HuH-7.5 (cell line): ENCODE measurements around the gene CC2D2A.

Experiments
- DNase-seq: peaks from one replicate; pipeline ENCODE4 v3.0.0; 2011; ENCODE audit warnings: low spot score

The CC2D2A gene

DNA sequence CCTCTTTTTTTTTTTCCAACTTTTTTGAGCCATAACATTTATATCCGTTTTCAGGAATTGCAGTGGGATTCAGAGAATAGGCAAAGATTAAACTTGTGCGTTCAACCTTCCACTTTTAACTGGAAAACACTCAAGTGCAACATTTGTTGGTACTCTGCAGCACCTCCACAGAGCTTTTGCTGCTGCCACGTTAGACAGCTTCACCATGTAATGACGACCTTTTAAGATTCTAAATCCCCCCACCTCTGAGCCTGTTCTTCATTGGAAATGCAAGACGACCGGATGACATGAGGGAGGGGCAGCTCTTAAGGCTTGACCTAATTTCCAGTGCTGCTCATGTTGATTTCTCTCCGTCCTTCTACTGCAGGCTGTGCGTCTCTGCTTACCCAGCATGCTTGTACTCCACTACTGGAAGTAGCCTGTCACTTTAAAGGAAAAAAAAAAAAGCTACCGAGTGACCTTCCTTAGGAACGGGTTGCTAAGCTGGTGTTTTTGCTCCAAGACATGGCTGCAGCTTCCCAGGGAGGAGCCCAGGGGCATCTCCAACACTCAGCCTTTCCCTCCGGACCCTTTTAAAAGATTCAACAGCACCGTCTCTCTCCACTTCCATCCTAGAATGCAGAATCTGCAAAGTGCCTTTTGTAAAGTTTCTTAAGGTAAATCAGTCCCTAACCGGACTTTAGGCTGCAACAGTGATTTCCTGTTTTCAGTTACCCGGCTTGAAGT, at the start of gene CC2D2A:
Gene CC2D2A, plus strand, starts transcription at position 481 of the 726 bp plus-strand sequence. CDS start 6,051 bp downstream, outside the sequence.
- no peak for DNase-seq

DNA sequence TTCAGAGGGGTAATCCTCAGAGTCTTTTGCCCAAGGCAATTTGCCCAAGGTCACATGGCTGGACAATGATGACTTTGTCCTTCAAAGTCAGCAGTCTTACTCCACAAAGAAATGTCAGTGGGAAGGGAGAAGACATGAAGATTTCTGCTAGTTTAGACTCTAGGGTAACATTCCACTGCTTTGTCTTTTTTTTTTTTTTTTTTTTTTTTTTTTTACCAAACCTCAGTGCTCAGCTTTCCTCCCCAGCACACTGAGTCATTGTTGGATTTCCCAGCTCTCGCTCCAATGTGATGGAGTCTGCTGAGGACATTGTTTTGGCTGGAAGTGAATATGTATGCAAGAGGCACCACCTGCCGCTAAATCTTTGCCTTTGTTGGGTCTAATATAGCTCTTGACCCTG, 49.0 kb upstream of the CC2D2A start:
- DNase-seq = no peak

DNA sequence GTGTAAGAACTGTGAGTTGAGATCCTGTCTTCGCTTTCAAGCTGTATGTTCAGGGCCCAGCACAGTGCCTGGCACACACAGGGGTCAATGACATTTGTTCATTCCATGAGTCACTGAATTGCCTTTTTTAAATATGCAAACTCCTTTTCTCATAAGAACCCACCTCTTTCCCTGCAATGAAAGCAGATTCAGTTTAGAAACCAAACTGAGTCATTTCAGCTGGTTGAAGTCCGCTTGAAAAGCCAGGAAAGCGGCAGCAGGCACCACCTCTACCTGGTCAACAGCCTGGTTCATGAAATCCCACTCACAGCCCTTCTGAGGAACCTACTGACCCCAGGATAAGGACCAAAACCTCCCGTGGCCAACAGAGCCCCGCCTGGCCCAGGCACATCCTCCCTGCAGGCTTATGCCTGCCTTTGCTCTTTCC, 46.4 kb upstream of the CC2D2A start:
- DNase-seq = no peak

DNA sequence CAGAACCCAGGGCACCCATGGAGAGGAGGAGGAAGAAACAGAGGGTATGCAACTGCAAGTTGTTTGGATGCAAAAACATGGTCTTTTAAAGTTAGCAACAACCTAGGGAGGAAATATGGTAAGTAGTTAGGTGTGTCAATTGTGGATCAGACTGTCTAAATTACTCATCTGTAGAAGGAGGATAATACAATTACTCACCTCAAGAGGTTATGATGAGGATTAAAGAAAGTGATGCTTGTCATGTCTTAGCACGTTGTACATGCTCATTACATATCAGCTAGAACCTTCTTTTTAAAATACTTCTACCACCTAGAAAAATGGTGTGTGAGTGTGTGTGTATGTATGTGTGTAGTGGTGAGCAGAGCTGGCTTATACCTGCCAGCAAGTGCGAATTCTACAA, 44.2 kb upstream of the CC2D2A start:
- DNase-seq = no peak

DNA sequence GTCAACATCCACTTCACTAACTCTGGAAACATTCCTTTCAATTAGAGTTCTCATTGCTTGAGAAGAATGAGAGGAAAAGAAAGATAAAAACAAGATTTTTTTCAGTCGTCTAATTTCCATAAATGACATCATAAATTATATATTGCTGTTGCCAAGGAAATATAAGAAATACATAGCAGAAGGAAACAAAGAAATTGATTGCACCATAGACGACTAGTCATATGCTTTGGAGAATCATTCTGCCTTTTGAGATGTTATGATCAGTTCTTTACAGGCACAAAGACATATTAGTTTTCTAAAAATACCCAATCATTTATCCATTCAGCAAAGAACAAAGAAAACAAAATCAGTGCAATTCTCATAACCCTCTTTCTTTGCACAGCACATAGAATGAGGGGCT, 42.5 kb upstream of the CC2D2A start:
- no peak for DNase-seq

DNA sequence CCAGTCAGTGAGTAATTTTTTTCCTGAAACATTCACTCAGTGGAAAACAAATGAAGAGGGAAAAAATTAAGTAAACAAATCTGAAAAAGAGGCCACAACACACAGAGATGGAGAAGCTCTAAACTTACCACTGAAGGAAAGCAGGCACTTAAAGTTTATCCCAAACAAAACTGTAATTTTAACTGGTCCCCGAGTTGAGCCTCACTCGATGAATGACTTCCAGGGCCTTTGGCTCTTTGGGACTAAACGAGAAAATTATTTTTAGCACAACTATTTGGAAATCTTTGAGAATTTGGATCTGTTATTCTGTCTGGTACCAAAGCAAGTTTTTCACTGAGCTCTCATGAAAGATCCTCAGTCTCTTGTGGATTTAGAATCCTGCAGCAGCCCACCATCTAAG, 42.0 kb upstream of the CC2D2A start, which contains the start of gene C1QTNF7:
Gene C1QTNF7, plus strand, starts transcription at position 333 of the 400 bp plus-strand sequence. CDS start 7,711 bp downstream, outside the sequence.
- DNase-seq = no peak

DNA sequence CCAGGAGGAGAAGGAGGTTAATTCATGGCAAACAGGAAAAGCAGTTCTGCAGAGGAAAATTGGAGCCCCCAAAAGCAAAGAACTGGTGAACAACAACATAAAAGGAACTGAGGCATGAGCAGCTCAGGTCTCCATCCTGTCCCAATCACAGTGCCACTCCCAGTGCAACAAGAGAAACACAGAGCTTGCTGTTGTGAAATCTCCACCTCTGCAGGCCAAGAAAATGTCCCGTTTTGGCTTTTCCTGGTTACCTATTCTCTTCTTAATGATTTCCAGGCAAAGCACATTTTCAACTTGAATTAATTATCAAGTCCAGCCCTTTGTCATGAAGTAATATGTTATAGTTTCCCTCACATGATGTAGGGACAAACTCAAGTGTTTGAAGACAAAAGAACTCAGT, 41.1 kb upstream of the CC2D2A start:
- no peak for DNase-seq

DNA sequence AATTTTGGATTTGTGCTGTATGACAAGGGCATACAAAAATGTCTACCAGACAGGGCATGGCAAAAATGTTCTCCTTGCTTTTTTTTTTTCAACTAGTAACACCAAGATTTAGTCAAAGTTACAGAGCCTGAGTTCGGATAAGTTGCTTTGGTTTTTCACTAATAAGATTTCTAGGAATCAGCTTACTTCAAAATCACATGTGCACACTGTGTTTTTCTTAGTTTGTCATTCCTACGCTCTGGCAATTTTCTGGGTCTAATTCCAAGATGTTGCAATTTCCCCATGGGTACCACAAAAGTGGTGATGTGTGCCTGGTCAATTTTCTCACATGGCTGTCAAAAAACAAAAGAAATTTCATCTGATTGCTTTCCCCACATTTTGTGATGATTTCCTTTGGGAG, 35.6 kb upstream of the CC2D2A start:
- no peak for DNase-seq

DNA sequence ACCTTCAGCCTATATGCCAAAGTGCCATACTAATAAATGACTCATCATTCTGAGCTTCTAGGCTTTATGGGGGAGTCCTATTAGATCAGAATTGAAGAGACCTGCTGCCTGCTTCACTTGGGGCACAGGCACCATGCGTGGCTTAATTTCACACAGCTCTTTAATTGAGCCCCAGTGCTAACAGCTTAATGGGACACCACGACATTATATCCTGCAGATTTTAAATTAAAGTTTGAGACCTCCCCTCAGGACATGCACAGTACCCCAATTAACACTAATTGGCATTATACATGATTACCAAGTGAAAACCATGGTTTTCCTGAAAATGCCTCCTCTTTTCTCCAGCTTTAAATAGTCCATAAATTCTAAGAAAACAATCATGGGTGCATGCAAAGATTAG, 35.0 kb upstream of the CC2D2A start:
- no peak for DNase-seq

DNA sequence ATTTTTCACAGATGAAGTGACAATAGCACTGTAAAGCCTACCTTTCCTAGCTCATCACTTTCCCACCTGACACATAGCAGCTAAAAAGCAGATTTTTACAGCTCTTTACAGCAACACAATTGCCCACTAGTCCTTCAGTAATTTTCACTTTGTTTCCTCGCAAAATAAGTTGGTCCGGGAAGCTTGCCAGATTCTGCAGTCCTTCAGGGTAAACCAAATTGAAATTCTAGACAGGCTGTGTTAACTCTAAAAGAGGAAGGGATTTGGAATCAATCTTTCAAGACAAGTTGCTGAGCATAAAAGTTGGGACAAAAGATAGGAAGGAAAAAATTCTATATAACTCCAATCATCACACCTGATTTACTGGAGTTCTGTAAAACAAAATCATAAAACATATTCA, 33.2 kb upstream of the CC2D2A start:
- no peak for DNase-seq

DNA sequence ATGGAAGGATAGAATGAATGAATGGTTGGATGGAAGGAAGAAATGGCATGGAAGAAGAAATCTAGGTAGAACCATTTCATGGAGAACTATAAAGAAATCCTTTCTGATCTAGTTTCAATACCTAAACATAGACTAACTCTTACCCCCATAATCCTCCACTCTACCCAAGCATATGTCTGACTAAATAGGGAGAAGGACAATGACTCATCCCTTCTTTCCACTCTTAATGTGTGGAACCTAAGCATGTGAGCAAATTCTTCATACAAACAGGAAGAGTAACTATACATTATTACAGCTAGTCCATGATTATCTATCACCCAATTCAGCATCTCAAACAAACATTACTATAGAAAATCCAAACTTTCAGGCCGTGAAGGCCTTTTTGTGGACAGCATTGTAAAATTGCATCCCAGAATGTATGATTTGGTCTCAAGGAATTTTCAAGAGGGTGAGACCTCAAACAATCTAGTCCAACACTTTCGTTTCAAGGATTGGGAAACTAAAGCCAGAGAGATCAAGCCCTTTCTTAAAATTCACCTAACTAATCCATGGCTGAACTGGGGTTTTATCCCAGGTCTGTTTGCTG, 30.6 kb upstream of the CC2D2A start:
- no peak for DNase-seq

DNA sequence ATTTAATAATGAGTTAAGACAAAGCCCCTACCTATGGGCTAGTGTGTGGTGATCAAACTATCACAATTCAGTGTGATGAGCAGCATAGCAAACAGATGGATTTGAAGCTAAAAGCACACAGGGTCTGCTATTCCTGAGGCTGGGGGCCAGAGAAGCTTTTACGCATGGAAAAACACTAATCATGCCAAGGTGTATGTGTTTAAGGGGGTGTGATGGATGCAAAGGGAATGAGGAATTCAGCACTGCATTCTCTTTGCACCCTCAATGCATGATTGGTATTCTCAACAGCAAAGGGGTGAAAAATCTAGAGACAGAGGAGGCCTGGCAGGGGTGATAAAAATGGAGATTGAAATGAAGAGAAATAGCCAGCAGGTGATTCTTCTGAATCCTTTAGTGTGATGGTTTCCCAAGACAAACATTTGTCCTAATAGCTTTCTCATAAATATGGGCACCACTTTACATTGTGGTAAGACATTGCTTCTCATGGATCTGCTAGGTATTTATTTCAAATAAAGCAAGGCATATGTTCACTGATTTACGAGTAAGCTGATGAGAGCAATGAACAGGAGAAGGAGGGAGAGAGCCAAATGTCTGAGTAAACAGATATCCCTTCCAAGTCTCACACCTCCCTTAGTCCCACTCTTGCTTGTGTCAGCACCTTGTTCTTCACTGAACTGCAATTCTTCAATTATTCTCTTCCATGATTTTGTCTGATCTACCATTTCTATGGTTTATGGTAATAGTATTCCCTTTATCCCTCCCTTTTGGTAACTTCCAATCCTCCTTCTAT, 26.1 kb upstream of the CC2D2A start:
- no peak for DNase-seq

DNA sequence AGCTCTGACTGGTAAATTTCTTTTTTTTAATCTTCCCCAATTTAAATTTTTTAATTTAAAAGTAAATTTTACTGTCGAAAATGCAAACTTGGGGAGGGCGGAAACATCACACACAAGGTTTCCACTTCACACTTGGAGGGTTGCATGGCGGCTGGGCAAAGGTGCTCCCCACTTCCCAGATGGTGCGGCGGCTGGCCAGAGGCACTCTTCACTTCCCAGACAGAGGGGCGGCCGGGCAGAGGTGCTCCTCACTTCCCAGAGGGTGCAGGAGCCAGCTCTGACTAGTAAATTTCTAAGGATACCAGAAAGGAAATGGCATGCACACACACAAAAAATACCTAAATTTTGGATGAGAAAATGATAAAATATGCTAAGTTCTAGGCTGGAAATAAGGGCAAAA, 25.4 kb upstream of the CC2D2A start:
- DNase-seq = no peak

DNA sequence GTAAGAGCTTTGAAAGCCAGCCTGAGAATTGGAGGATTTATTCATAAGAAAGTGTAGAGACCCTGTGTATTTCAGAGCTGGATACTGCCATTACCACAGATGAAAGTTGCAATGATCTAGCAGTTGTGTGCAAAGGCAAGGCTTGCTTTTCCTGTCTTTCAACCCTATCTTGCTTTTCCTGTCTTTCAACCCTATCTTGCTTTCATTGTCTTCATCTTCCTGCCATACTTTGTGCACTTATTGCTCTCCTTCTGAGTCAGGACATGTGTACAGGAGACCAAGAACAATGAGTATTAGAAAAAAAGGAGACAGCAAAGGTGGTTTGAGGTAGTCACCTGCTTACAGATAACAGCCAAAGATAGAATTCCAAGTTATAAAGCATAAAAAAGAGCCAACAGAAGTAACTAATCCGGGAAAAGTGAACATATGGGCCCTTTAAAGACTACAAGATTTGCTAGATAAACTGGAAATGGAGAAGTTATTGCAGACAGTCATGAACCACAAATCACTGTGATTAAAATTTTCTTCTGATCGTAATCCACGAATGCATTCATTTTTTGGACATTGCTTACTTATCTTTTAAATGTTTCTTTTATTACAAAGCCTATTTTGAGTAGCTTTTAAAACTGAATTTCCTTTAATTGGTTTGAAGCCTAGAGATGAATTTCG, 24.7 kb upstream of the CC2D2A start:
- no peak for DNase-seq

DNA sequence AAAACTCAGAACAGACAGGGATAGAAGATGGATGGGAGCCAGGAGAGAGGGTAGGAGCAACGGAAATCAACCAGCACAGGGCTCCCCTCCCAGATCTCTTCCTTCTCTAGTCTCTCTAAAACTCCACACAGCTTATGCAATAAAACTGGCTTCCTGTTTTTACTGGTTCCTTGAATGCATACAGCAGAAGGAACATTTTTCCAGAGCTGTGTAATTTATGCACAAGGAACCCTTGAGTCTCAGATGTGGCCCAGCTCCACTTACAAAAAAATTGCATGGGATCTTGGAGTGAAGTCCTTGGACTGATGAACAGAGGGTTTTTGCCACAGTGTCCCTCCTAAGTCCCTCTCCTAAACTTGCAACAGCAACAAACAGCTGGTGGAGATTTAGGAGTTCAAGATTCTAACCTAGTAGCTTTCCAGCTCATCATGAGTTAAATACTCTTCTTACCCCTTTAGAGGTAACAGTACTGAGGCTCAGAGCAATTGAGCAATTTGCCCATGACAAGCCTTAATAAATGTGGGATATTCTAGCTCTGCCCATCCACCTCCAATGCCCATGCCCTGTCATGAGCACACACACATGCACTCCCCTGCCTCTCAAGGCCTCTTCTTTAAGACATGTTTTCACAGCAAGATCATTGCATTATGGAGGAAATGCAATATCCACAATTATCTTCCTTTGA, 18.4 kb upstream of the CC2D2A start:
- DNase-seq = no peak

DNA sequence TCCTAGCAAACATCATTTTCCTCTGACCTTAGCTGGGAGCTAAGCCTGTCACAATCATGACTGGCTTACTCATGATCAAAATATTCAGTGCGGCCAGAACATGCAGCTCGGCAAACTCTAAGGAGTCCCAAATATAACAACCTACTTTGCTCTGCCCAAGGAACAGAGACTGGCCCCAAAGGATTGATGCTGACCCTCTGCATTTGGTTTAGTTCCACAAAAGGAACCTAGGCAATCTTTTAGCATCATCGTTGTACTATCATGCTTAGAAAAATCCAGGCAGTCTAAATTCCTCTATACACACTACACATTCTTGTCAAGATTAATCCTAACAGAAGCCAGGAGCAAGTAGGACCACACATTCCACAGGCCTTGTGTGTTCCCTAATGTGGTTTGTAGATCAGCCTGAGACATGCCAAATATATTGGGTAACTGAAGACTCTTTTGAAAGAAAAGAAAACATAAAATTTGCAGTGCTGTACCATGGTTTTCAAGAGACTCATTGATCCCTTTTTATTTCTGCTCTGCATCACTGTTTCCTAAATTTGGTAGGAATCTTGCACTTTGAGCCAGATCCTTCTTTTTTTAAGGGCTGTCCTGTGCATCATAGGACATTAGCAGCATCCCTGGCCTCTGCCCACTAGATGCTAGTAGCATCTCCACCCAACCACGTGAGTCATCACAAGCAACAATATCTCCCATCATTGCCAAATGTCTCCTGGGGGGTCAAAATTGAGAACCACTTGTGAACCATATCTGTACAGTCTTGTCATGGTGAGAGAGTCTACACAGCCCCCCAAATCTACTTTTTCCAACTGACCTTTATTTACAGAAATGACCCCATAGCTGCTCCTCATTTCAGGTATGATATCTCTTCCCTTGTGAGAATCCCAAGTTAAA, 17.6 kb upstream of the CC2D2A start:
- DNase-seq = no peak

DNA sequence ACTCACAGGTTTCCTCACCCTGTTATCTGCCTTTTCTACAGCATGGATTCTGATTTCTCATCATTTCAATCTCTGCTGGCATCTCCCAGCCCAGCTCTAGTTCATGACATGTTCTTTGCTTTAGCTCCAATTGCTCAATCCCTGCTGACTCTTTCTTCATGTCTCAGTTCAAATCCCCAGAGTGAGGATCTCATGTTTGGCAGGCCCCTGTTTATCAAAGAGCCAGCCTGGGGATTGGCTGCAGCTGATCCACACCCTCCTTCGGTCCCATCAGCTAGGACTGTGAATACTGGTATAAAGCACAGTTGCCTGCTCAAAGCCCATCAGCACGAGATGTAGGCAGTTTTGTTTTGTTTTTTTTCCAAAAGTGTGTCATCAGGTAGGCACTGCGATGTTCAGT, 14.4 kb upstream of the CC2D2A start:
- DNase-seq = no peak

DNA sequence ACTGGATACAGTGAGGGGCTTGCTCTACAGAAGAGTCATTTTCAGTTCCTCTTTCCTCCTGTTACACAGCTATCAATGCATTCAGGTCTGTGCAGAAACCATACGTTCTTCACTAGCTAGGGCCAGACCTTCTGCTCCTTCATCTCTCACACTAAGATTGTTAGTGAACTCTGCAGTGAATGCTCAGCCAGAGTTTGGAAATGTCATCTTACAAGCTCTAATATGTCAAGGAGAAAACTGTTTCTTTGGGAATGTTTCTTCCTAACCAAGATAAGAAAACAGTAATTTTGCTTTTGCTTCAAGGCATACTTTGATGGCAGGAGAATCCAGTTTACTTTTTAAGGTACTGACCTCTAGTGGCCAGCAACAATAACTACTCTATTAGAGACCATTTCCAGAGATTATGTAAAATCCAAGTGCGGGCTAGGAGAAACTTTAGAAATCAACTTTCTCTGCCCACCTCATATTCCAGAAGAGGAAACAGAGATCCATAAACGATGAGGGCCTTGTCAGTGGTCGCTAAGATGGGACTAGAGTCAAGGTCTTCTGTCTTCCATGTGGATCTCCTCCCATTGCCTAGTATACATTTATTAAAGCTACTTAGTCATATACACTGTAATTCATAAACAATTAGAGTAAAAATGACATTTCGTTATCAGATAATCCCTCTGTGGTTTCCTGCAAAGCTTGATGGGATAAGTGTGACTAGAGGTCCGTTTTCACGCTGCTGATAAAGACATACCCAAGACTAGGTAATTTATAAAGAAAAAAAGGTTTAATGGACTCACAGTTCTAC, 12.1 kb upstream of the CC2D2A start:
- no peak for DNase-seq

DNA sequence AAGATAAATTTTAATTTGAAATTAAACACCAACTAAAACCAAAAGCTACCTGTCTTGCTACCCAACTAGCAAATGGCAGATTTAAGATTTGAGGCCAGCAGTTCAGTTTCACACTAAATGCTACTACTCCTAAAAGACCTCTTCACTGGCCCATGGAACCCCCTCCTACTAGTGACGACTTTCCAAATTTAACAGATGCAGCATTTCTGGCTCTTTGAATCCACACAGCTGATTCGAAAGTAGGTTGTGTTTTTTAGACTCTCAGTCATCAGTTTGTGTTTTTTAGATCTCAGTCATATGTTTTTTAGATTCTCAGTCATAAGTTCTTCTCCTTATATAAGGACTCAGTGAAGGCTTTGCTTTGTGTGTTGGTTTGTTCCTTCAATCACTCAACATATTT, 11.1 kb upstream of the CC2D2A start:
- DNase-seq = no peak

DNA sequence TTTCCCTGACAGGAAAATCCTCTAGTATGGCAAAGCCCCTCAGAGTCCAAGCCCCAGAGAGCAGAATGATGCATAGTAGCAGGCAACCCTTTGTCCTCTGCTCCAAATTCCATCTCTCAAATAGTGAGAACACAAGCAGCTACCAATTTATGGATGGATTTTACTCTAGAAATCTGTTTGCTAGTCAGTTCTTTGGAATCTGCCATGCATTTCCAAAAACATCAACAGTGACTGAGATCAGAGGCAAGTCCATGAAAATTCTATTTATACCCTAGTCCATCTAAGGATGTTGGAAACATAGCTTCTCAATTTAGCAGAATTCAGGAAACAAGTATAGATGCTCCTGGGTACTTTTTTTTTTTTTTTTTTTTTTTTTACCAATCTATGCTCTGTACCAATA, 10.0 kb upstream of the CC2D2A start:
- DNase-seq = no peak
